Neuronal stem cell (in vitro differentiated cells): Measurements from ENCODE around the gene ZNF609.

Experiments
- DNase-seq: peaks from one replicate; pipeline ENCODE4 v3.0.0-alpha.2; 2013; ENCODE audit warnings: low spot score
- H2AFZ ChIP-seq: one replicate; pipeline ENCODE4 v1.6.1; 2013; ENCODE audit warnings: mild to moderate bottlenecking, low read length, inconsistent platforms
- H2AK5ac ChIP-seq: 2 replicates; pipeline ENCODE4 v1.6.1; 2013; ENCODE audit warnings: low read depth, mild to moderate bottlenecking, inconsistent platforms, low read length, moderate library complexity, mixed read lengths
- H2BK120ac ChIP-seq: 2 replicates; pipeline ENCODE4 v1.6.1; 2013; ENCODE audit warnings: low read depth, mild to moderate bottlenecking, inconsistent platforms, low read length, moderate library complexity, mixed read lengths
- H2BK12ac ChIP-seq: one replicate; pipeline ENCODE4 v1.6.1; 2013; ENCODE audit warnings: low read length, inconsistent platforms
- H2BK15ac ChIP-seq: 2 replicates; pipeline ENCODE4 v1.6.1; 2013; ENCODE audit warnings: mild to moderate bottlenecking, low read length, inconsistent platforms, mixed read lengths
- H2BK5ac ChIP-seq: one replicate; pipeline ENCODE4 v1.6.1; 2013; ENCODE audit warnings: inconsistent platforms, mild to moderate bottlenecking, low read length, moderate library complexity
- H3K14ac ChIP-seq: one replicate; pipeline ENCODE4 v1.6.1; 2013; ENCODE audit warnings: low read length, inconsistent platforms
- H3K18ac ChIP-seq: 2 replicates; pipeline ENCODE4 v1.6.1; 2013; ENCODE audit warnings: low read length, inconsistent platforms
- H3K23ac ChIP-seq: 2 replicates; pipeline ENCODE4 v1.6.1; 2013; ENCODE audit warnings: low read depth, mild to moderate bottlenecking, mixed read lengths, low read length, inconsistent platforms; ENCODE audit not compliant: poor library complexity
- H3K27ac ChIP-seq: replicated peaks from 3 replicates; pipeline ENCODE4 v1.5.1; 2013; ENCODE audit warnings: low read length, inconsistent platforms
- H3K27me3 ChIP-seq, 3 experiments: 2 replicates each; pipeline ENCODE4 v1.6.1; 2013; ENCODE audit warnings: low read length in 3 of 3, mild to moderate bottlenecking in 2 of 3, inconsistent platforms in 1 of 3, low read depth in 1 of 3, mixed read lengths in 1 of 3, moderate library complexity in 1 of 3; ENCODE audit not compliant: control insufficient read depth in 3 of 3, insufficient read depth in 3 of 3
- H3K36me3 ChIP-seq, 2 donors: replicated peaks in 1 of 2; 2 replicates each; pipeline ENCODE4 v1.6.1; 2013; ENCODE audit warnings: low read length in 2 of 2; ENCODE audit not compliant: control insufficient read depth in 2 of 2, insufficient read depth in 2 of 2
- H3K4ac ChIP-seq: 2 replicates; pipeline ENCODE4 v1.6.1; 2013; ENCODE audit warnings: inconsistent platforms, mild to moderate bottlenecking, low read length, moderate library complexity
- H3K4me1 ChIP-seq, 2 donors: 1 replicate in 1 of 2; 2 replicates in 1 of 2; pipeline ENCODE4 v1.6.1; 2013; ENCODE audit warnings: low read length in 2 of 2, low read depth in 1 of 2; ENCODE audit not compliant: control insufficient read depth in 2 of 2, insufficient read depth in 1 of 2
- H3K4me2 ChIP-seq: one replicate; pipeline ENCODE4 v1.6.1; 2013; ENCODE audit warnings: mild to moderate bottlenecking, low read length, inconsistent platforms; ENCODE audit not compliant: insufficient read depth, poor library complexity, severe bottlenecking
- H3K4me3 ChIP-seq, 2 donors: 2 replicates each; pipeline ENCODE4 v1.5.1; 2013; ENCODE audit warnings: low read length in 2 of 2, mild to moderate bottlenecking in 2 of 2, inconsistent platforms in 1 of 2, moderate library complexity in 1 of 2
- H3K79me1 ChIP-seq: one replicate; pipeline ENCODE4 v1.6.1; 2013; ENCODE audit warnings: low read depth, mild to moderate bottlenecking, inconsistent platforms, low read length, moderate library complexity
- H3K9ac ChIP-seq: one replicate; pipeline ENCODE4 v1.6.1; 2013; ENCODE audit warnings: mild to moderate bottlenecking, low read depth, low read length, inconsistent platforms; ENCODE audit not compliant: poor library complexity
- H3K9me3 ChIP-seq, 2 donors: replicated peaks in 1 of 2; 2 replicates each; pipeline versions ENCODE3 to v1.6.1; 2013; ENCODE audit warnings: low read length in 2 of 2, mild to moderate bottlenecking in 2 of 2, inconsistent platforms in 1 of 2, low read depth in 1 of 2, mixed read lengths in 1 of 2, moderate library complexity in 1 of 2; ENCODE audit not compliant: control insufficient read depth in 2 of 2, insufficient read depth in 1 of 2
- H4K8ac ChIP-seq: one replicate; pipeline ENCODE4 v1.6.1; 2013; ENCODE audit warnings: low read depth, mild to moderate bottlenecking, inconsistent platforms, low read length, moderate library complexity
- H4K91ac ChIP-seq: one replicate; pipeline ENCODE4 v1.6.1; 2013; ENCODE audit warnings: low read length, low read depth, mild to moderate bottlenecking, inconsistent platforms; ENCODE audit not compliant: poor library complexity
- WGBS, 2 donors: extraction: QIAGEN DNeasy Blood & Tissue Kit; methylation state at CpG; one replicate each; pipeline ENCODE4 v1.1.7; 2013; ENCODE audit warnings: missing lambda C conversion rate in 2 of 2, mixed read lengths in 1 of 2; ENCODE audit not compliant: insufficient read length in 2 of 2, insufficient replicate concordance in 1 of 2; ENCODE audit errors: extremely low coverage in 2 of 2; 5-methylcytosine and 5-hydroxymethylcytosine counted together

The ZNF609 gene

GRCh38 chr15:64693134-64693533 is 232.8 kb downstream of the ZNF609 start:
- Histone ChIP-seq H2BK5ac (no peak overlapping the region), H2AFZ (no peak overlapping the region), H3K4ac (no peak overlapping the region), H2BK15ac (no peak overlapping the region), H3K4me2 (no peak overlapping the region), H3K4me3 (no peak overlapping the region), H3K9me3 (no peaks in the 10 kb centered on the region), H2BK12ac (no peak overlapping the region), H3K36me3 (peaks cover 32 to 96% of the 10 kb centered on the region in 2 donors), H2BK120ac (no peak overlapping the region), H3K18ac (no peak overlapping the region), H3K23ac (no peak overlapping the region), H4K8ac (no peak overlapping the region), H3K9ac (no peak overlapping the region), H2AK5ac (no peak overlapping the region), H3K14ac (no peak overlapping the region), H4K91ac (no peak overlapping the region), H3K79me1 (peaks cover 11% of the 10 kb centered on the region), H3K27ac (no peak overlapping the region), H3K27me3 (no peaks in the 10 kb centered on the region), H3K4me1 (peaks cover 0 to 4% of the 10 kb centered on the region in 2 donors)
- no CpG with 5 or more reads among the region's 5 CpGs for WGBS, 2 donors
- DNase-seq: no peak

- no CpG with 5 or more reads among the region's 2 CpGs for whole genome bisulfite sequencing, 2 donors
- H3K14ac ChIP-seq: no peak overlapping the region
- H2BK15ac ChIP-seq: no peak overlapping the region
- no peak overlapping the region for H2BK5ac ChIP-seq
- no peak overlapping the region for H3K4me3 ChIP-seq
- no peak overlapping the region for H3K9ac ChIP-seq
- H2AFZ ChIP-seq: no peak overlapping the region
- no peak overlapping the region for H3K4ac ChIP-seq
- no peak overlapping the region for H4K8ac ChIP-seq
- no peak overlapping the region for H3K27ac ChIP-seq
- no peak overlapping the region for H4K91ac ChIP-seq
- no peak overlapping the region for H3K4me2 ChIP-seq
- no peak overlapping the region for H3K23ac ChIP-seq
- H2BK120ac ChIP-seq: no peak overlapping the region
- peaks cover 8 to 11% of the 10 kb centered on the region in 2 donors for H3K4me1 ChIP-seq
- H3K9me3 ChIP-seq: no peaks in the 10 kb centered on the region
- no peak for DNase-seq
- H3K79me1 ChIP-seq: peaks cover 11% of the 10 kb centered on the region
- H3K36me3 ChIP-seq: peaks cover 22 to 86% of the 10 kb centered on the region in 2 donors
- no peak overlapping the region for H3K18ac ChIP-seq
- H2BK12ac ChIP-seq: no peak overlapping the region
- H3K27me3 ChIP-seq: no peaks in the 10 kb centered on the region
- H2AK5ac ChIP-seq: no peak overlapping the region
Observed at GRCh38 chr15:64694816-64695215, 234.4 kb downstream of the ZNF609 start.

- H2BK15ac ChIP-seq: no peak overlapping the region
- H2BK12ac ChIP-seq: no peak overlapping the region
- H3K36me3 ChIP-seq: peaks cover 16 to 83% of the 10 kb centered on the region in 2 donors
- H3K79me1 ChIP-seq: peaks cover 6% of the 10 kb centered on the region
- H4K8ac ChIP-seq: no peak overlapping the region
- no peaks in the 10 kb centered on the region for H3K27me3 ChIP-seq
- H2BK120ac ChIP-seq: no peak overlapping the region
- H3K9ac ChIP-seq: no peak overlapping the region
- H3K4me3 ChIP-seq: no peak overlapping the region
- H3K4ac ChIP-seq: no peak overlapping the region
- H2BK5ac ChIP-seq: no peak overlapping the region
- no peaks in the 10 kb centered on the region for H3K9me3 ChIP-seq
- no peak overlapping the region for H2AFZ ChIP-seq
- peaks cover 16 to 18% of the 10 kb centered on the region in 2 donors for H3K4me1 ChIP-seq
- H2AK5ac ChIP-seq: no peak overlapping the region
- no peak for DNase-seq
- H3K18ac ChIP-seq: no peak overlapping the region
- no peak overlapping the region for H4K91ac ChIP-seq
- no peak overlapping the region for H3K14ac ChIP-seq
- no CpG with 5 or more reads among the region's 6 CpGs for WGBS, 2 donors
- no peak overlapping the region for H3K4me2 ChIP-seq
- H3K27ac ChIP-seq: no peak overlapping the region
- H3K23ac ChIP-seq: no peak overlapping the region
Observed at GRCh38 chr15:64695561-64695992, 235.2 kb downstream of the ZNF609 start.

- WGBS, 2 donors: no CpG with 5 or more reads among the region's 3 CpGs
- Histone ChIP-seq H3K9ac (no peak overlapping the region), H2BK120ac (no peak overlapping the region), H3K4ac (no peak overlapping the region), H3K23ac (no peak overlapping the region), H2AFZ (no peak overlapping the region), H3K27me3 (no peaks in the 10 kb centered on the region), H3K27ac (no peak overlapping the region), H4K8ac (no peak overlapping the region), H3K79me1 (peaks cover 6% of the 10 kb centered on the region), H3K4me3 (no peak overlapping the region), H3K36me3 (peaks cover 11 to 77% of the 10 kb centered on the region in 2 donors), H3K14ac (no peak overlapping the region), H2BK12ac (no peak overlapping the region), H3K18ac (no peak overlapping the region), H2BK5ac (no peak overlapping the region), H2AK5ac (no peak overlapping the region), H4K91ac (no peak overlapping the region), H3K4me2 (no peak overlapping the region), H3K9me3 (no peaks in the 10 kb centered on the region), H2BK15ac (no peak overlapping the region), H3K4me1 (peaks cover 18 to 23% of the 10 kb centered on the region in 2 donors)
- no peak for DNase-seq
Observed at GRCh38 chr15:64696481-64696880, 236.1 kb downstream of the ZNF609 start.
